ENCODE data around the gene FBXL7. TPM values are rescaled to one million over a fixed set of nuclear protein-coding genes. Genes with fewer than 3 reads are reported as not detected.

The FBXL7 gene
- total RNA-seq, 2 experiments from 2014 or later: not detected

- H3K4me1 Mint-ChIP-seq (ENCODE audit: low read depth): no peaks in the 10 kb centered on the region
- Histone ChIP-seq H3K27me3 (ENCODE audit: control insufficient read depth in 1 of 2, insufficient read depth in 2 of 2, low read length in 2 of 2) (no peaks in the 10 kb centered on the region), H3K27ac (ENCODE audit: low read depth in 1 of 2, low read length in 2 of 2) (no peak overlapping the region), H3K9me3 (ENCODE audit: control insufficient read depth in 1 of 2, insufficient read depth in 1 of 2, low read length in 2 of 2) (peaks cover 0 to 4% of the 10 kb centered on the region in 2 experiments), H3K4me1 (ENCODE audit: insufficient read depth, low read length) (no peaks in the 10 kb centered on the region), H3K36me3 (ENCODE audit: insufficient read depth, low read length) (no peaks in the 10 kb centered on the region), H3K4me3 (ENCODE audit: low read length) (no peak overlapping the region)
- TF ChIP-seq CTCF (IDR thresholded peaks at IDR 0.05): no peak
- intact Hi-C loops (cut with DNase I, micrococcal nuclease): no loop called here
- ATAC-seq (ENCODE audit: poor library complexity) (no peak), DNase-seq (no peak)
- H3K27ac Mint-ChIP-seq: no peak overlapping the region
- H3K4me3 Mint-ChIP-seq: no peak overlapping the region
- CTCF ChIA-PET: no interaction called here
- no peaks in the 10 kb centered on the region for H3K36me3 Mint-ChIP-seq (ENCODE audit: low read depth)
- peaks cover 9% of the 10 kb centered on the region for H3K9me3 Mint-ChIP-seq
- POLR2A ChIA-PET: no interaction called here
- H3K27me3 Mint-ChIP-seq: no peaks in the 10 kb centered on the region
Measured at GRCh38 chr5:15475367-15475766, 24.6 kb upstream of the FBXL7 start.

- TF ChIP-seq CTCF (IDR thresholded peaks at IDR 0.05): no peak
- Mint-ChIP-seq H3K9me3 (peaks cover 7% of the 10 kb centered on the region), H3K4me3 (no peak overlapping the region), H3K36me3 (ENCODE audit: low read depth) (no peaks in the 10 kb centered on the region), H3K27me3 (no peaks in the 10 kb centered on the region), H3K4me1 (ENCODE audit: low read depth) (no peaks in the 10 kb centered on the region), H3K27ac (no peak overlapping the region)
- no peaks in the 10 kb centered on the region for H3K4me1 ChIP-seq (ENCODE audit: insufficient read depth, low read length)
- POLR2A ChIA-PET: no interaction called here
- no peak overlapping the region for H3K4me3 ChIP-seq (ENCODE audit: low read length)
- peaks cover 0 to 4% of the 10 kb centered on the region in 2 experiments for H3K9me3 ChIP-seq (ENCODE audit: control insufficient read depth in 1 of 2, insufficient read depth in 1 of 2, low read length in 2 of 2)
- intact Hi-C loops (cut with DNase I, micrococcal nuclease): no loop called here
- no peak for DNase-seq
- ATAC-seq (ENCODE audit: poor library complexity): no peak
- H3K27ac ChIP-seq (ENCODE audit: low read depth in 1 of 2, low read length in 2 of 2): no peak overlapping the region
- no peaks in the 10 kb centered on the region for H3K36me3 ChIP-seq (ENCODE audit: insufficient read depth, low read length)
- no peaks in the 10 kb centered on the region for H3K27me3 ChIP-seq (ENCODE audit: control insufficient read depth in 1 of 2, insufficient read depth in 2 of 2, low read length in 2 of 2)
- CTCF ChIA-PET: no interaction called here
Measured at GRCh38 chr5:15476977-15477376, 23.0 kb upstream of the FBXL7 start.

GRCh38 chr5:15480436-15480835 is 19.5 kb upstream of the FBXL7 start:
- no peaks in the 10 kb centered on the region for H3K9me3 ChIP-seq (ENCODE audit: control insufficient read depth in 1 of 2, insufficient read depth in 1 of 2, low read length in 2 of 2)

More at GRCh38 chr5:15480436-15480835, 19.5 kb upstream of the FBXL7 start:
- peaks cover 7% of the 10 kb centered on the region for H3K9me3 Mint-ChIP-seq
- Histone ChIP-seq H3K27me3 (ENCODE audit: control insufficient read depth in 1 of 2, insufficient read depth in 2 of 2, low read length in 2 of 2) (no peaks in the 10 kb centered on the region), H3K27ac (ENCODE audit: low read depth in 1 of 2, low read length in 2 of 2) (no peak overlapping the region), H3K4me1 (ENCODE audit: insufficient read depth, low read length) (no peaks in the 10 kb centered on the region), H3K36me3 (ENCODE audit: insufficient read depth, low read length) (no peaks in the 10 kb centered on the region), H3K4me3 (ENCODE audit: low read length) (no peak overlapping the region)
- no peak for TF ChIP-seq CTCF (IDR thresholded peaks at IDR 0.05)
- DNase-seq: no peak
- H3K36me3 Mint-ChIP-seq (ENCODE audit: low read depth): no peaks in the 10 kb centered on the region
- no peak overlapping the region for H3K4me3 Mint-ChIP-seq
- no peaks in the 10 kb centered on the region for H3K27me3 Mint-ChIP-seq
- H3K27ac Mint-ChIP-seq: no peak overlapping the region
- no peak for ATAC-seq (ENCODE audit: poor library complexity)
- intact Hi-C loops (cut with DNase I, micrococcal nuclease): no loop called here
- POLR2A ChIA-PET: no interaction called here
- CTCF ChIA-PET: no interaction called here
- H3K4me1 Mint-ChIP-seq (ENCODE audit: low read depth): no peaks in the 10 kb centered on the region
